ENCODE results near the gene DXO.
"Not testable (repeated sequence)": the region's sequence is repeated elsewhere in the genome, so short reads cannot be mapped to it uniquely, and the experiment has no call there.

DXO gene

GRCh38 chr6:31945154-31945506 lies 26.8 kb downstream of the DXO start:
- DNase-seq (ENCODE audit: low read depth), result no peak
- no peak for TF ChIP-seq CTCF (IDR thresholded peaks at IDR 0.05; ENCODE audit: low read depth, low read length, missing control alignments)
- no peak overlapping the region for H3K4me3 ChIP-seq (ENCODE audit: low read depth, low read length)

GRCh38 chr6:31943742-31944141 lies 28.2 kb downstream of the DXO start:
- no peak overlapping the region for H3K4me3 ChIP-seq (ENCODE audit: low read depth, low read length)
- no peak for DNase-seq (ENCODE audit: low read depth)
- no peak for TF ChIP-seq CTCF (IDR thresholded peaks at IDR 0.05; ENCODE audit: low read depth, low read length, missing control alignments)

- TF ChIP-seq CTCF (IDR thresholded peaks at IDR 0.05; ENCODE audit: low read depth, low read length, missing control alignments), result peak; percentile 3
- H3K4me3 ChIP-seq (ENCODE audit: low read depth, low read length), result no peak overlapping the region
- DNase-seq (ENCODE audit: low read depth), result no peak
Observed at GRCh38 chr6:31940256-31940664, 31.7 kb downstream of the DXO start.

GRCh38 chr6:31935823-31936222 lies 36.1 kb downstream of the DXO start:
- no peak for TF ChIP-seq CTCF (IDR thresholded peaks at IDR 0.05; ENCODE audit: low read depth, low read length, missing control alignments)
- H3K4me3 ChIP-seq (ENCODE audit: low read depth, low read length), result no peak overlapping the region
- DNase-seq (ENCODE audit: low read depth), result no peak

- no peak overlapping the region for H3K4me3 ChIP-seq (ENCODE audit: low read depth, low read length)
Observed at GRCh38 chr6:31935021-31935420, 36.9 kb downstream of the DXO start.

GRCh38 chr6:31933537-31933936 lies 38.4 kb downstream of the DXO start:
- no peak for DNase-seq (ENCODE audit: low read depth)
- H3K4me3 ChIP-seq (ENCODE audit: low read depth, low read length), result no peak overlapping the region
- TF ChIP-seq CTCF (IDR thresholded peaks at IDR 0.05; ENCODE audit: low read depth, low read length, missing control alignments), result no peak

More at GRCh38 chr6:31935021-31935420, 36.9 kb downstream of the DXO start:
- no peak for TF ChIP-seq CTCF (IDR thresholded peaks at IDR 0.05; ENCODE audit: low read depth, low read length, missing control alignments)
- no peak for DNase-seq (ENCODE audit: low read depth)

GRCh38 chr6:31932137-31932536 lies 39.8 kb downstream of the DXO start:
- not testable (repeated sequence) for DNase-seq (ENCODE audit: low read depth); H3K4me3 ChIP-seq (ENCODE audit: low read depth, low read length)

GRCh38 chr6:31930962-31931361 lies 41.0 kb downstream of the DXO start:
- TF ChIP-seq CTCF (IDR thresholded peaks at IDR 0.05; ENCODE audit: low read depth, low read length, missing control alignments), result no peak
- no peak for DNase-seq (ENCODE audit: low read depth)
- H3K4me3 ChIP-seq (ENCODE audit: low read depth, low read length), result no peak overlapping the region

All from GM12864 (cell line).